ENCODE data around the gene OTOA.
"Not testable (repeated sequence)": the region's sequence is repeated elsewhere in the genome, so short reads cannot be mapped to it uniquely, and the experiment has no call there.

- TF ChIP-seq POLR2AphosphoS5, CTCF (IDR thresholded peaks at IDR 0.05): not testable (repeated sequence)
Measured at GRCh38 chr16:21790506-21790905, 126.7 kb downstream of the OTOA start.

All from transverse colon (tissue), 4 donors.